Keratinocyte (primary cell): ENCODE results near the gene PRDM8. TPM values are rescaled to one million over a fixed set of nuclear protein-coding genes. Genes with fewer than 3 reads are reported as not detected.
A peak's percentile ranks its signal among the peaks of the same experiment; 100 is the strongest.

Experiments
- DNase-seq: peaks from one replicate; pipeline ENCODE4 v3.0.0-alpha.2; 2011; ENCODE audit warnings: low read depth, missing footprints, low spot score
- FAIRE-seq: peaks from 2 replicates; lab custom pipeline; 2011; peaks lifted over from hg19 to GRCh38; lab: Jason Lieb, UNC
- H2AFZ ChIP-seq: 2 replicates; pipeline ENCODE4 v1.6.0; 2012; ENCODE audit warnings: low read length, control low read depth, inconsistent platforms; ENCODE audit not compliant: control insufficient read depth
- H3K27ac ChIP-seq: 2 replicates; pipeline ENCODE4 v1.5.1; 2011; ENCODE audit warnings: low read length; ENCODE audit not compliant: control insufficient read depth, insufficient read depth
- H3K27me3 ChIP-seq: 3 replicates; pipeline ENCODE4 v1.6.0; 2011; ENCODE audit warnings: low read length; ENCODE audit not compliant: control insufficient read depth, insufficient read depth; ENCODE audit errors: extremely low read depth
- H3K36me3 ChIP-seq, 2 experiments: 2 replicates in 1 of 2; 3 replicates in 1 of 2; pipeline ENCODE4 v1.5.1; 2011; ENCODE audit warnings: low read length in 2 of 2, mild to moderate bottlenecking in 1 of 2; ENCODE audit not compliant: control insufficient read depth in 2 of 2, insufficient read depth in 2 of 2; ENCODE audit errors: extremely low read depth in 1 of 2
- H3K4me1 ChIP-seq: 3 replicates; pipeline ENCODE4 v1.5.1; 2011; ENCODE audit warnings: low read length; ENCODE audit not compliant: control insufficient read depth, insufficient read depth; ENCODE audit errors: extremely low read depth
- H3K4me2 ChIP-seq: 3 replicates; pipeline ENCODE4 v1.6.0; 2011; ENCODE audit warnings: low read depth, low read length; ENCODE audit not compliant: control insufficient read depth, insufficient read depth; ENCODE audit errors: extremely low read depth
- H3K4me3 ChIP-seq, 3 experiments: fragments of 200-600 bp in 1 of 3; sonication (generic) in 1 of 3; 2 replicates in 2 of 3; 3 replicates in 1 of 3; pipeline ENCODE4 v1.5.1; 2011 to 2016; ENCODE audit warnings: low read length in 3 of 3, mild to moderate bottlenecking in 3 of 3, control low read depth in 2 of 3, inconsistent platforms in 1 of 3, low read depth in 1 of 3, mixed read lengths in 1 of 3, mixed run types in 1 of 3, moderate library complexity in 1 of 3; ENCODE audit not compliant: control insufficient read depth in 2 of 3, insufficient read depth in 2 of 3; ENCODE audit errors: extremely low read depth in 1 of 3
- H3K79me2 ChIP-seq: 2 replicates; pipeline ENCODE4 v1.6.0; 2012; ENCODE audit warnings: low read length; ENCODE audit not compliant: control insufficient read depth, insufficient read depth
- H3K9ac ChIP-seq: 3 replicates; pipeline ENCODE4 v1.6.0; 2011; ENCODE audit warnings: low read length; ENCODE audit not compliant: control insufficient read depth, insufficient read depth; ENCODE audit errors: extremely low read depth
- H3K9me1 ChIP-seq: 3 replicates; pipeline ENCODE4 v1.6.0; 2011; ENCODE audit warnings: low read length; ENCODE audit not compliant: control insufficient read depth, insufficient read depth; ENCODE audit errors: extremely low read depth
- H3K9me3 ChIP-seq: 2 replicates; pipeline ENCODE4 v1.5.1; 2012; ENCODE audit warnings: low read depth, low read length; ENCODE audit not compliant: control insufficient read depth
- H4K20me1 ChIP-seq: 3 replicates; pipeline ENCODE4 v1.6.0; 2011; ENCODE audit warnings: low read length; ENCODE audit not compliant: control insufficient read depth, insufficient read depth; ENCODE audit errors: extremely low read depth
- EZH2 ChIP-seq: IDR thresholded peaks from one replicate; pipeline ENCODE4 v1.6.1; 2012; ENCODE audit warnings: inconsistent platforms, mild to moderate bottlenecking, low read length, moderate library complexity
- dilution Hi-C: fragments of 300-500 bp; cut with MboI; formaldehyde crosslinking; loops from one replicate; pipeline ENCODE4 v1.7.0; 2020; ENCODE audit warnings: low sequenced_read_pairs; ENCODE audit not compliant: extremely low pct_ligation_motif_present
- polyA plus RNA-seq, 5 experiments: library from polyadenylated mRNA; depleted of rRNA in 3 of 5; stranded (reverse) in 3 of 5; stranded (forward) in 1 of 5; unstranded in 1 of 5; fragments of >200 nt; gene quantifications; 1 replicate in 1 of 5; 2 replicates in 3 of 5; 3 replicates in 1 of 5; pipeline versions ENCODE4 v1.2.1 to v1.2.3, GENCODE V29; 2011 to 2012; ENCODE audit warnings: missing spikeins in 2 of 5, low read depth in 1 of 5, low replicate concordance in 1 of 5
- TF ChIP-seq, protein P1 (sequence below), 3 experiments: IDR thresholded peaks in 1 of 3; conservative IDR thresholded peaks in 1 of 3; optimal IDR thresholded peaks in 1 of 3; 2 replicates in 2 of 3; 3 replicates in 1 of 3; pipeline versions ENCODE3 to v1.5.1; 2011; ENCODE audit warnings: low read length in 3 of 3, mild to moderate bottlenecking in 3 of 3, moderate library complexity in 2 of 3, control low read depth in 1 of 3, inconsistent platforms in 1 of 3; ENCODE audit not compliant: insufficient read depth in 2 of 3; ENCODE audit errors: extremely low read depth in 1 of 3

Gene PRDM8
- polyA plus RNA-seq, 1 donor (not counting 4 experiments of a cell fraction or from before 2014, with no cell fraction given): 3.5 TPM

DNA sequence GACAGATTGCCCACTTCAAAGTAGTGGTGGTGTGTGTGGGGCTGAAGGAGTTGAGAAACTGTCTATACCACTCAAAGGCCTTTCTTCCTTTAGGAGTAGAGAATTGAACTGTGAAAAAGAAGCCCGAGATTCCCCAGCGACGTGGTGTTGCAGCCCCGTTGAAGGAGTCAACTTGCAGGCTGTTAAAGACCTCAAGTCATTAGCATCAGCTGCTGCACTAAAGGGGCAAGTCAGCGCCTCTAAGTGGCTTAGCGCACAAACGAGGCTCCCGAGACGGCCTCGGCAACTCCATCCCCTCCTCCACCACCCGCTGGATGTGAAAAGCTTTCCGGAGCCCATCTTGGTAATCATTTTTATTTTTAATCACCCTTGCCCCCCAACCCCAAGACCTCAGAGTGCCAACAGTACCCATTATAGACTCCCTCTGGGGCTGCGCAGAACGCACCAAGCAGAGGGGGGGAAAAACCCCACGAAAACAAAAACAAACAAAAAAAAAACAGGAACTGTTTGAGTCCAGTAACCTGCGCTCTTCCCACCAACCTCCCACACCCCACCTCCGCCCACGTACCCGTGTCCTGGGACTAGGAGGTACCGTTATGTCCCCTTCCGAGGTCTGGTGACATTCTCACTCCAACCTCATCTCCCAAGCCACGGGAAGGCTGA lies 913 bp upstream of the PRDM8 start:
- peak overlapping the region in 1 of 3 experiments; percentile 59 for H3K4me3 ChIP-seq
- H3K36me3 ChIP-seq: no peaks in the 10 kb centered on the region

DNA sequence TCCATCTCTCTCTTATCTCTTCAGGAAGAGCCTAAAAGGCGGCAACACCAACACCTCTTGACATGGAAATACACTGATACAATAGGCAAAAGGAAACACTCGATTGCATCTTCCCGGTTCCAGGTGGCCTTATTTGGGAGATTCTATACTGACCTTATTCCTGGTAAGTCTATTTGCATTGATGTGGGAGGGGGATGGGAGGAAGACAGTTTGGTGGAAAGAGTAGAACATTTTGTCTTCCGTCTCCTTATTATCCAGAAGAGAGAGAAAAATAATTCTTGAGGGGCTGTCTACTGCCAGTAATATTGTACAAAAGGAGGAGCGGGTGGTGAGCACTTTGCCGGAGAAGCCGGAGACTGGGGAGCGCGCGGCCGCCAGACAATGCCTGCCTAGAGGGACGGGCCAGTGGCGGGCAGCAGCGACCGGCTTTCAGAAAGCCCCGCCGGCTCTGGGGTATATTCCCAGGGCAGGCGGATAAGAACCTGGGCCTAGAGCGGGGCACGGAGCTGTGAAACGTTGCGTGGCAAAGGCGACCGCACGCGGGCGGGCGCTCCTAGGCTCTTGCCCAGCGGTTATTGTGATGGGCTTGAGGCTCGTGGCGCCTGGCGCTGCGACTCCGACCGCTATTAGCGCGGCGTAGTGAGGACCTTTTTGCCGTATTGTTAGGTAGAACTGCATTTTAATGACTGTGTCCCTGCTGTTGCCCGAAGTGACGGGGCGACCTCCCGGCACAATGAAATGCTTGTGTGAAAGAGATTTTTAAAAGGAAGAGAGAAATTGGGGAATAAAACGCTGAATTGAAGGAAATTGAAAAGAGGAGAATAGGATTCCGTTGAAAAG lies 518 bp downstream of the PRDM8 start:
- H3K4me1 ChIP-seq: peaks cover 20% of the 10 kb centered on the region
- no peaks in the 10 kb centered on the region for H3K9me1 ChIP-seq
- peak overlapping the region; percentile 65 for H3K4me2 ChIP-seq
- H3K27ac ChIP-seq: no peak overlapping the region
- DNase-seq (no peak), FAIRE-seq (no peak)
- dilution Hi-C loops: no loop called here
- no peaks in the 10 kb centered on the region for H4K20me1 ChIP-seq
- TF ChIP-seq, protein P1, sequence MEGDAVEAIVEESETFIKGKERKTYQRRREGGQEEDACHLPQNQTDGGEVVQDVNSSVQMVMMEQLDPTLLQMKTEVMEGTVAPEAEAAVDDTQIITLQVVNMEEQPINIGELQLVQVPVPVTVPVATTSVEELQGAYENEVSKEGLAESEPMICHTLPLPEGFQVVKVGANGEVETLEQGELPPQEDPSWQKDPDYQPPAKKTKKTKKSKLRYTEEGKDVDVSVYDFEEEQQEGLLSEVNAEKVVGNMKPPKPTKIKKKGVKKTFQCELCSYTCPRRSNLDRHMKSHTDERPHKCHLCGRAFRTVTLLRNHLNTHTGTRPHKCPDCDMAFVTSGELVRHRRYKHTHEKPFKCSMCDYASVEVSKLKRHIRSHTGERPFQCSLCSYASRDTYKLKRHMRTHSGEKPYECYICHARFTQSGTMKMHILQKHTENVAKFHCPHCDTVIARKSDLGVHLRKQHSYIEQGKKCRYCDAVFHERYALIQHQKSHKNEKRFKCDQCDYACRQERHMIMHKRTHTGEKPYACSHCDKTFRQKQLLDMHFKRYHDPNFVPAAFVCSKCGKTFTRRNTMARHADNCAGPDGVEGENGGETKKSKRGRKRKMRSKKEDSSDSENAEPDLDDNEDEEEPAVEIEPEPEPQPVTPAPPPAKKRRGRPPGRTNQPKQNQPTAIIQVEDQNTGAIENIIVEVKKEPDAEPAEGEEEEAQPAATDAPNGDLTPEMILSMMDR (optimal IDR thresholded peaks at IDR 0.05 in 1 of 3, IDR thresholded peaks at IDR 0.05 in 1 of 3, conservative IDR thresholded peaks at IDR 0.05 in 1 of 3; ENCODE audit: extremely low read depth in 1 of 3, insufficient read depth in 2 of 3, low read length in 3 of 3): no peak
- TF ChIP-seq EZH2: peak; percentile 26
- no peaks in the 10 kb centered on the region for H3K79me2 ChIP-seq
- no peak overlapping the region for H2AFZ ChIP-seq
- no peak overlapping the region for H3K9ac ChIP-seq
- peaks cover 25% of the 10 kb centered on the region for H3K27me3 ChIP-seq
- peak overlapping the region in 1 of 3 experiments; percentile 59 for H3K4me3 ChIP-seq
- no peaks in the 10 kb centered on the region for H3K9me3 ChIP-seq
- H3K36me3 ChIP-seq: no peaks in the 10 kb centered on the region

More for the DNA sequence above, 913 bp upstream of the PRDM8 start:
- H3K4me2 ChIP-seq: peak overlapping the region; percentile 65
- no peak overlapping the region for H3K27ac ChIP-seq
- H3K9me1 ChIP-seq: no peaks in the 10 kb centered on the region
- TF ChIP-seq EZH2: peak; percentile 35
- TF ChIP-seq, protein P1 (optimal IDR thresholded peaks at IDR 0.05 in 1 of 3, IDR thresholded peaks at IDR 0.05 in 1 of 3, conservative IDR thresholded peaks at IDR 0.05 in 1 of 3; ENCODE audit: extremely low read depth in 1 of 3, insufficient read depth in 2 of 3, low read length in 3 of 3): no peak
- DNase-seq: no peak
- peaks cover 18% of the 10 kb centered on the region for H3K4me1 ChIP-seq
- no peaks in the 10 kb centered on the region for H3K79me2 ChIP-seq
- H4K20me1 ChIP-seq: no peaks in the 10 kb centered on the region
- peaks cover 25% of the 10 kb centered on the region for H3K27me3 ChIP-seq
- H2AFZ ChIP-seq: no peak overlapping the region
- dilution Hi-C loops: no loop called here
- no peak overlapping the region for H3K9ac ChIP-seq
- no peaks in the 10 kb centered on the region for H3K9me3 ChIP-seq
- FAIRE-seq: no peak
